NB4 (cell line): ENCODE measurements around the gene TMC2.
"Not testable (repeated sequence)": the region's sequence is repeated elsewhere in the genome, so short reads cannot be mapped to it uniquely, and the experiment has no call there.

Experiments used
- DNase-seq: peaks from one replicate; pipeline ENCODE4 v3.0.0; 2010; ENCODE audit warnings: low read depth
- H3K4me3 ChIP-seq: one replicate; pipeline ENCODE4 v1.5.1; 2011; ENCODE audit warnings: mild to moderate bottlenecking, low read depth, low read length, moderate library complexity
- MAX ChIP-seq: IDR thresholded peaks from 2 replicates; pipeline ENCODE4 v1.6.1; 2011; ENCODE audit warnings: low read depth, low read length
- MYC ChIP-seq: IDR thresholded peaks from 2 replicates; pipeline ENCODE4 v1.6.1; 2011; ENCODE audit warnings: low read depth, low read length
- POLR2A ChIP-seq: IDR thresholded peaks from 2 replicates; pipeline ENCODE4 v1.6.1; 2011; ENCODE audit warnings: mild to moderate bottlenecking; ENCODE audit not compliant: insufficient read length; ENCODE audit errors: extremely low read depth
- TF ChIP-seq, protein P1 (sequence below): IDR thresholded peaks from one replicate; pipeline ENCODE4 v1.5.1; 2012; ENCODE audit warnings: low read depth, low read length

TMC2 gene

GRCh38 chr20:2524709-2525506 is 11.5 kb upstream of the TMC2 start:
- peak; percentile 61 for DNase-seq

DNA sequence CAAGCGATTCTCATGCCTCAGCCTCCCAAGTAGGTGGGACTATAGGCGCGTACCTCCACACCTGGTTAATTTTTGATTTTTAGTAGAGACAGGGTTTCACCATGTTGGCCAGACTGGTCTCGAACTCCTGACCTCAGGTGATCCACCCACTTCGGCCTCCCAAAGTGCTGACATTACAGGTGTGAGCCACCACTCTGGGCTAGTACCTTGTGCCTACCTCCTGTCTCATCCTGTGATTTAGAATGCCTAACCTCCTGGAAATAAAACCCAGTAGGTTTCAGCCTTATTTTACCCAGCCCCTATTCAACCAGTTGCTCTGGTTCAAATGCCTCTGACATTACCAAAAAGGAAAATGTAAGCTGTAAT is 10.2 kb upstream of the TMC2 start:
- not testable (repeated sequence) for DNase-seq

More at GRCh38 chr20:2524709-2525506, 11.5 kb upstream of the TMC2 start:
- TF ChIP-seq MAX: no peak
- TF ChIP-seq, protein P1, sequence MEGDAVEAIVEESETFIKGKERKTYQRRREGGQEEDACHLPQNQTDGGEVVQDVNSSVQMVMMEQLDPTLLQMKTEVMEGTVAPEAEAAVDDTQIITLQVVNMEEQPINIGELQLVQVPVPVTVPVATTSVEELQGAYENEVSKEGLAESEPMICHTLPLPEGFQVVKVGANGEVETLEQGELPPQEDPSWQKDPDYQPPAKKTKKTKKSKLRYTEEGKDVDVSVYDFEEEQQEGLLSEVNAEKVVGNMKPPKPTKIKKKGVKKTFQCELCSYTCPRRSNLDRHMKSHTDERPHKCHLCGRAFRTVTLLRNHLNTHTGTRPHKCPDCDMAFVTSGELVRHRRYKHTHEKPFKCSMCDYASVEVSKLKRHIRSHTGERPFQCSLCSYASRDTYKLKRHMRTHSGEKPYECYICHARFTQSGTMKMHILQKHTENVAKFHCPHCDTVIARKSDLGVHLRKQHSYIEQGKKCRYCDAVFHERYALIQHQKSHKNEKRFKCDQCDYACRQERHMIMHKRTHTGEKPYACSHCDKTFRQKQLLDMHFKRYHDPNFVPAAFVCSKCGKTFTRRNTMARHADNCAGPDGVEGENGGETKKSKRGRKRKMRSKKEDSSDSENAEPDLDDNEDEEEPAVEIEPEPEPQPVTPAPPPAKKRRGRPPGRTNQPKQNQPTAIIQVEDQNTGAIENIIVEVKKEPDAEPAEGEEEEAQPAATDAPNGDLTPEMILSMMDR: no peak
- no peak for TF ChIP-seq MYC
- H3K4me3 ChIP-seq: peak overlapping the region; percentile 61

GRCh38 chr20:2527762-2528161 is 8.6 kb upstream of the TMC2 start:
- TF ChIP-seq POLR2A (no peak), MAX (no peak), MYC (no peak)
- TF ChIP-seq, protein P1: no peak
- H3K4me3 ChIP-seq: no peak overlapping the region
- no peak for DNase-seq

More for the DNA sequence above, 10.2 kb upstream of the TMC2 start:
- H3K4me3 ChIP-seq: not testable (repeated sequence)

GRCh38 chr20:2528671-2529271 is 7.6 kb upstream of the TMC2 start:
- DNase-seq: no peak
- no peak for TF ChIP-seq POLR2A
- no peak for TF ChIP-seq MYC
- TF ChIP-seq, protein P1: no peak
- TF ChIP-seq MAX: no peak
- H3K4me3 ChIP-seq: no peak overlapping the region

DNA sequence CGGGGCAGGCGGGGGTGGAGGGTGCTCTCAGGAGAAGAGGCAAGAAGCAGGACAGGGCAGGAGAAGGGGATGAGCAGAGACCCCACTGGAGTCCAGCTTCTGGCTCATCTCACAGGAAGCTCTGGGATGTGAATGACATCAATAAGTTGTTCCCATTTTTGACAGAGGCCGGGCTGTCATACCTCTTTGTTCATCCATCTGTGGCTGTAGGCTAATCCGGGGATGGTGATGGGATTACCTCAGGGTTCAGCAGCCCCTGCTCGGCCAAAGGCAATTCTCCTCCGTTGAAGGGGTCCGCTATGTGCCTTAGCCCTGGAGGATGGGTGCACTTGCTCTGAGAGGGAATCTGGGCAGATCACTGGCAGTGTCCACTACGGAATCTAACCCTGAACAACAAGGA is 3.3 kb upstream of the TMC2 start:
- no peak for DNase-seq
- H3K4me3 ChIP-seq: no peak overlapping the region
- TF ChIP-seq MAX (no peak), MYC (no peak), POLR2A (no peak)
- TF ChIP-seq, protein P1: no peak

DNA sequence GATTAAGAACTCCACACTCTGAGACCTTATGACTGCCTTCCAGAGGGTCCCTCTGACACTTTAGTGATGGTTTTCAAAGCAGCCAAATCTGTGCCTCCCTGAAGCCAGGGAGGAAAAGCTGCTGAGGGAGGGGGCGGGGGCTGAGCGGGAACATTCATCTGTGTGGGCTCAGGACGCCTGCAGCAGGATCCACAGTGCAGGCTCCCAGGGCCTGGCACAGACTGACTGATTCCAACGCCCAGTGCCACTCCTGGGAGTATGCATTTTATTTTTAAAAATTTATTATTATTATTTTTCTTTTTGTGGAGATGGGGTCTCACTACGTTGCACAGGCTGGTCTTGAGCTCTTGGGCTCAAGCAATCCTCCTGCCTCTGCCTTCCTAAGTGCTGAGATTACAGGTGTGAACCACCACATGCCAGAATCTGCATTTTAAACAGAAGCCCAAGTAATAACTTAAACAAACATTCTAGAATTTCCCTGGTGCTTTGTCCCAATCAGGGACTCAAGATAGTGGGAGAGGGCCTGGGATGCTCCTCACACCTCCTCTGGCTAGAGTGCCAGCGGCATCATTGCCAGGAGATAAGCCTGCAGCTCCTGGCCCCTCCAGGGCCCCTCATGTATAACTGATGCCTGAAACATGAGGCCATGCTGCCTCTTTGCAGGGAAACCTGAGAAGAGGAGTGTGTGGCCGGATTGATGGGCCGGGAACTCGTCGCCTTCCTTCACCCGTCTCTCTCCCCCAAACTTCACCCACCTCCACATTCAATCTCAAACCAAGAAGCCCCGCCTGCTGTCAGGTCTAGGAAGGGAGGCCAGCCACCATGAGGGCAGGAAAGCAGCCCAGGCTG is 438 bp upstream of the TMC2 start:
- no peak for DNase-seq
- TF ChIP-seq MAX (no peak), MYC (no peak), POLR2A (no peak)
- TF ChIP-seq, protein P1: no peak
- H3K4me3 ChIP-seq: no peak overlapping the region
